Naive thymus-derived CD4-positive, alpha-beta T cell (primary cell): ENCODE data around the gene PRMT5. TPM values are rescaled to one million over a fixed set of nuclear protein-coding genes. Genes with fewer than 3 reads are reported as not detected.
A peak's percentile ranks its signal among the peaks of the same experiment; 100 is the strongest.

Experiments used
- ATAC-seq: fragments of 150-1000 bp; cut with Tn5 transposase; 2 replicates; pipeline ENCODE4 v1.10.0; 2021; ENCODE audit warnings: mild to moderate bottlenecking, moderate library complexity
- CTCF ChIA-PET: fragments of 350-600 bp; sonication (Branson Sonifier 250); formaldehyde crosslinking; loops from one replicate; lab custom pipeline; 2021; ENCODE audit warnings: antibody characterized with exemption; lab: Charles Lee
- POLR2A ChIA-PET: fragments of 350-600 bp; sonication (Branson Sonifier 250); formaldehyde crosslinking; loops from one replicate; lab custom pipeline; 2021; ENCODE audit warnings: antibody characterized with exemption, inconsistent platforms; lab: Charles Lee
- DNase-seq, 9 donors: peaks; one replicate each; pipeline versions ENCODE4 v3.0.0 to v3.0.0-alpha.2; 2020 to 2022; ENCODE audit warnings: mixed read lengths in 1 of 9
- H3K27ac ChIP-seq: one replicate; pipeline ENCODE4 v1.7.0; 2013; ENCODE audit warnings: mild to moderate bottlenecking, low read depth, low read length, moderate library complexity
- H3K27me3 ChIP-seq, 2 donors: one replicate each; pipeline ENCODE4 v1.7.0; 2013; ENCODE audit warnings: low read length in 2 of 2, mild to moderate bottlenecking in 2 of 2, moderate library complexity in 2 of 2; ENCODE audit not compliant: control insufficient read depth in 2 of 2, insufficient read depth in 2 of 2
- H3K36me3 ChIP-seq, 3 experiments: 1 replicate in 2 of 3; 2 replicates in 1 of 3; pipeline ENCODE4 v1.7.0; 2013; ENCODE audit warnings: low read length in 3 of 3, mild to moderate bottlenecking in 3 of 3, moderate library complexity in 1 of 3; ENCODE audit not compliant: insufficient read depth in 3 of 3, control insufficient read depth in 2 of 3
- H3K4me1 ChIP-seq, 2 donors: one replicate each; pipeline ENCODE4 v1.7.0; 2013; ENCODE audit warnings: low read length in 2 of 2, mild to moderate bottlenecking in 2 of 2, moderate library complexity in 1 of 2; ENCODE audit not compliant: control insufficient read depth in 2 of 2, insufficient read depth in 2 of 2
- H3K4me3 ChIP-seq: 2 replicates; pipeline ENCODE4 v1.7.0; 2013; ENCODE audit warnings: mild to moderate bottlenecking, low read length
- H3K9me3 ChIP-seq, 3 experiments: 1 replicate in 2 of 3; 2 replicates in 1 of 3; pipeline ENCODE4 v1.7.0; 2013; ENCODE audit warnings: low read length in 3 of 3; ENCODE audit not compliant: control insufficient read depth in 2 of 3
- H3K27ac Mint-ChIP-seq, 9 donors: one replicate each; pipeline ENCODE4 v1.8.0; 2020 to 2022; ENCODE audit warnings: mixed read lengths in 9 of 9, mild to moderate bottlenecking in 8 of 9, moderate library complexity in 5 of 9, inconsistent platforms in 2 of 9
- H3K27me3 Mint-ChIP-seq, 5 donors: one replicate each; pipeline ENCODE4 v1.8.0; 2021 to 2022; ENCODE audit warnings: mixed read lengths in 5 of 5, mild to moderate bottlenecking in 1 of 5
- H3K36me3 Mint-ChIP-seq, 5 donors: one replicate each; pipeline ENCODE4 v1.8.0; 2020 to 2022; ENCODE audit warnings: mixed read lengths in 5 of 5, mild to moderate bottlenecking in 3 of 5, inconsistent platforms in 1 of 5
- H3K4me1 Mint-ChIP-seq, 7 donors: one replicate each; pipeline ENCODE4 v1.8.0; 2020 to 2022; ENCODE audit warnings: mixed read lengths in 7 of 7, mild to moderate bottlenecking in 3 of 7, inconsistent platforms in 1 of 7
- H3K4me3 Mint-ChIP-seq, 10 donors: one replicate each; pipeline ENCODE4 v1.8.0; 2020 to 2022; ENCODE audit warnings: mild to moderate bottlenecking in 10 of 10, mixed read lengths in 10 of 10, moderate library complexity in 6 of 10, inconsistent platforms in 2 of 10
- H3K9me3 Mint-ChIP-seq, 11 donors: one replicate each; pipeline ENCODE4 v1.8.0; 2020 to 2022; ENCODE audit warnings: mixed read lengths in 11 of 11, mild to moderate bottlenecking in 4 of 11, inconsistent platforms in 1 of 11, moderate library complexity in 1 of 11
- intact Hi-C, 2 donors: fragments of 100-400 bp; cut with micrococcal nuclease; formaldehyde crosslinking; loops; one replicate each; pipeline ENCODE4 v1.15.1; 2023
- polyA plus RNA-seq, 2 donors: library from polyadenylated mRNA; unstranded; fragments of 300-500 nt; fragmentation: Illumina TruSeq; gene quantifications; one replicate each; pipeline ENCODE4 v1.2.3, GENCODE V29; 2021
- total RNA-seq, 6 experiments: library from RNA in 5 of 6; stranded (reverse) in 5 of 6; gene quantifications; 1 replicate in 5 of 6; 2 replicates in 1 of 6; pipeline ENCODE4 v1.2.3 and lab custom pipeline; 2021 to 2026

The PRMT5 gene
- total and polyA plus RNA-seq, 7 experiments from 2014 or later, result 24.9 to 82.8 (median 36.3) TPM

- CTCF ChIA-PET, result interaction anchor here (0.8 to 8.0 kb wide), 6 partner anchors 10 to 30 kb away, joined by 3 to 75 read pairs (median 3); partner anchors contain the start of gene LRP10
- POLR2A ChIA-PET, result interaction anchor here (0.7 to 10.6 kb wide), 14 partner anchors 10 to 1618 kb away, joined by 3 to 145 read pairs (median 4); partner anchors contain the start of genes LRP10, PRMT5 and RBM23
These were observed 46.5 kb downstream of the PRMT5 start for GRCh38 chr14:22882529-22883172.

GRCh38 chr14:22882064-22882463 lies 47.1 kb downstream of the PRMT5 start:
- no peaks in the 10 kb centered on the region for H3K27me3 ChIP-seq
- no peak overlapping the region for H3K4me3 ChIP-seq
- peaks cover 6 to 27% (median 8%) of the 10 kb centered on the region in 3 experiments for H3K36me3 ChIP-seq
- Mint-ChIP-seq H3K27me3 (peaks cover 0 to 18% (median 0%) of the 10 kb centered on the region in 5 donors), H3K36me3 (peaks cover 5 to 19% (median 9%) of the 10 kb centered on the region in 5 donors), H3K9me3 (no peaks in the 10 kb centered on the region), H3K4me1 (peaks cover 14 to 54% (median 48%) of the 10 kb centered on the region in 7 donors), H3K4me3 (no peak overlapping the region), H3K27ac (peak overlapping the region in 7 of 9 donors; percentile 2 to 87 (median 72))
- intact Hi-C loops, result no loop called here
- ATAC-seq (no peak), DNase-seq (no peak)
- H3K27ac ChIP-seq, result peak overlapping the region; percentile 58
- ChIA-PET POLR2A (interaction anchor here (1.2 to 10.6 kb wide), 13 partner anchors 9 to 194 kb away, joined by 3 to 145 read pairs (median 4); partner anchors contain the start of genes LRP10, PRMT5 and RBM23), CTCF (interaction anchor here (1.1 to 8.0 kb wide), 5 partner anchors 9 to 312 kb away, joined by 3 to 75 read pairs (median 3); partner anchors contain the start of gene LRP10)
- peaks cover 6 to 24% of the 10 kb centered on the region in 2 donors for H3K4me1 ChIP-seq
- H3K9me3 ChIP-seq, result no peaks in the 10 kb centered on the region

More at GRCh38 chr14:22882529-22883172, 46.5 kb downstream of the PRMT5 start:
- Histone ChIP-seq H3K27ac (peak overlapping the region; percentile 58), H3K4me1 (peaks cover 12 to 29% of the 10 kb centered on the region in 2 donors), H3K4me3 (no peak overlapping the region), H3K27me3 (no peaks in the 10 kb centered on the region), H3K36me3 (peaks cover 1 to 21% (median 4%) of the 10 kb centered on the region in 3 experiments), H3K9me3 (no peaks in the 10 kb centered on the region)
- peak overlapping the region in 8 of 9 donors; percentile 53 to 87 (median 66) for H3K27ac Mint-ChIP-seq
- DNase-seq, result peak in 5 of 9 donors; percentile 12 to 82 (median 37)
- ATAC-seq, result peak; percentile 32
- H3K36me3 Mint-ChIP-seq, result peaks cover 5 to 16% (median 9%) of the 10 kb centered on the region in 5 donors
- H3K27me3 Mint-ChIP-seq, result peaks cover 0 to 21% (median 0%) of the 10 kb centered on the region in 5 donors
- intact Hi-C loops, result no loop called here
- peaks cover 20 to 60% (median 53%) of the 10 kb centered on the region in 7 donors for H3K4me1 Mint-ChIP-seq
- H3K9me3 Mint-ChIP-seq, result no peaks in the 10 kb centered on the region
- peak overlapping the region in 3 of 10 donors; percentile 18 to 44 (median 36) for H3K4me3 Mint-ChIP-seq

- CTCF ChIA-PET, result no interaction called here
- Mint-ChIP-seq H3K36me3 (peaks cover 5 to 35% (median 17%) of the 10 kb centered on the region in 5 donors), H3K9me3 (no peaks in the 10 kb centered on the region), H3K27ac (peak overlapping the region in 7 of 9 donors; percentile 14 to 73 (median 55)), H3K27me3 (peaks cover 0 to 5% (median 0%) of the 10 kb centered on the region in 5 donors), H3K4me1 (peaks cover 11 to 42% (median 36%) of the 10 kb centered on the region in 7 donors), H3K4me3 (no peak overlapping the region)
- no peak for DNase-seq
- POLR2A ChIA-PET, result interaction anchor here (1.3 kb wide), 1 partner anchor 8 kb away, joined by 3 read pairs; no protein-coding TSS in a partner anchor
- H3K36me3 ChIP-seq, result peaks cover 24 to 62% (median 31%) of the 10 kb centered on the region in 3 experiments
- intact Hi-C loops, result no loop called here
- no peak overlapping the region for H3K27ac ChIP-seq
- no peak overlapping the region for H3K4me3 ChIP-seq
- H3K4me1 ChIP-seq, result peaks cover 0 to 14% of the 10 kb centered on the region in 2 donors
- no peaks in the 10 kb centered on the region for H3K9me3 ChIP-seq
- no peak for ATAC-seq
- H3K27me3 ChIP-seq, result no peaks in the 10 kb centered on the region
These were observed 50.6 kb downstream of the PRMT5 start for GRCh38 chr14:22878271-22879246.

- Mint-ChIP-seq H3K4me3 (no peak overlapping the region), H3K36me3 (peaks cover 9 to 40% (median 21%) of the 10 kb centered on the region in 5 donors), H3K9me3 (no peaks in the 10 kb centered on the region), H3K27me3 (no peaks in the 10 kb centered on the region), H3K27ac (no peak overlapping the region), H3K4me1 (peaks cover 19 to 42% (median 33%) of the 10 kb centered on the region in 7 donors)
- Histone ChIP-seq H3K27ac (no peak overlapping the region), H3K4me3 (no peak overlapping the region), H3K36me3 (peaks cover 24 to 72% (median 32%) of the 10 kb centered on the region in 3 experiments), H3K27me3 (no peaks in the 10 kb centered on the region), H3K4me1 (peaks cover 8 to 19% of the 10 kb centered on the region in 2 donors), H3K9me3 (no peaks in the 10 kb centered on the region)
- POLR2A ChIA-PET, result interaction anchor here (1.3 to 8.6 kb wide), 2 partner anchors 9 kb away, joined by 3 to 145 read pairs; partner anchors contain the start of gene REM2
- CTCF ChIA-PET, result no interaction called here
- no peak for ATAC-seq
- intact Hi-C loops, result no loop called here
- DNase-seq, result no peak
These were observed 52.1 kb downstream of the PRMT5 start for GRCh38 chr14:22877000-22877501.

GRCh38 chr14:22875748-22876319 lies 53.3 kb downstream of the PRMT5 start:
- Histone ChIP-seq H3K9me3 (no peaks in the 10 kb centered on the region), H3K4me1 (peaks cover 8 to 19% of the 10 kb centered on the region in 2 donors), H3K36me3 (peaks cover 24 to 78% (median 32%) of the 10 kb centered on the region in 3 experiments), H3K27me3 (no peaks in the 10 kb centered on the region), H3K27ac (no peak overlapping the region), H3K4me3 (no peak overlapping the region)
- no peaks in the 10 kb centered on the region for H3K27me3 Mint-ChIP-seq
- ChIA-PET POLR2A (interaction anchor here (1.5 to 8.6 kb wide), 2 partner anchors 10 to 20 kb away, joined by 4 to 145 read pairs; partner anchors contain the start of gene REM2), CTCF (interaction anchor here (0.6 to 1.1 kb wide), 3 partner anchors 22 to 330 kb away, joined by 3 to 5 read pairs (median 4); no protein-coding TSS in a partner anchor)
- peak overlapping the region in 4 of 9 donors; percentile 34 to 79 (median 47) for H3K27ac Mint-ChIP-seq
- peaks cover 22 to 40% (median 27%) of the 10 kb centered on the region in 7 donors for H3K4me1 Mint-ChIP-seq
- no peak for ATAC-seq
- no peaks in the 10 kb centered on the region for H3K9me3 Mint-ChIP-seq
- H3K36me3 Mint-ChIP-seq, result peaks cover 9 to 40% (median 21%) of the 10 kb centered on the region in 5 donors
- H3K4me3 Mint-ChIP-seq, result no peak overlapping the region
- DNase-seq, result no peak
- intact Hi-C loops, result no loop called here
